ENCODE data around the gene MYEOV.

GRCh38 chr11:69320756-69321741 is 27.1 kb downstream of the MYEOV start:
- TF ChIP-seq POLR2A (IDR thresholded peaks at IDR 0.05), result no peak
- TF ChIP-seq, protein P1, sequence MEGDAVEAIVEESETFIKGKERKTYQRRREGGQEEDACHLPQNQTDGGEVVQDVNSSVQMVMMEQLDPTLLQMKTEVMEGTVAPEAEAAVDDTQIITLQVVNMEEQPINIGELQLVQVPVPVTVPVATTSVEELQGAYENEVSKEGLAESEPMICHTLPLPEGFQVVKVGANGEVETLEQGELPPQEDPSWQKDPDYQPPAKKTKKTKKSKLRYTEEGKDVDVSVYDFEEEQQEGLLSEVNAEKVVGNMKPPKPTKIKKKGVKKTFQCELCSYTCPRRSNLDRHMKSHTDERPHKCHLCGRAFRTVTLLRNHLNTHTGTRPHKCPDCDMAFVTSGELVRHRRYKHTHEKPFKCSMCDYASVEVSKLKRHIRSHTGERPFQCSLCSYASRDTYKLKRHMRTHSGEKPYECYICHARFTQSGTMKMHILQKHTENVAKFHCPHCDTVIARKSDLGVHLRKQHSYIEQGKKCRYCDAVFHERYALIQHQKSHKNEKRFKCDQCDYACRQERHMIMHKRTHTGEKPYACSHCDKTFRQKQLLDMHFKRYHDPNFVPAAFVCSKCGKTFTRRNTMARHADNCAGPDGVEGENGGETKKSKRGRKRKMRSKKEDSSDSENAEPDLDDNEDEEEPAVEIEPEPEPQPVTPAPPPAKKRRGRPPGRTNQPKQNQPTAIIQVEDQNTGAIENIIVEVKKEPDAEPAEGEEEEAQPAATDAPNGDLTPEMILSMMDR (IDR thresholded peaks at IDR 0.05), result no peak

All from esophagus squamous epithelium (tissue), 4 donors.